HG03095 (cell line): Measurements from ENCODE around the gene ATP12A.

Source experiments
- ATAC-seq: cut with Tn5 transposase; IDR thresholded peaks from one replicate; pipeline ENCODE4 v1.9.1; 2021; ENCODE audit warnings: moderate library complexity; ENCODE audit not compliant: unreplicated experiment

ATP12A gene

GRCh38 chr13:24662195-24663088, 17.8 kb upstream of the ATP12A start:
- no peak for ATAC-seq

GRCh38 chr13:24663089-24663395, 17.2 kb upstream of the ATP12A start:
- ATAC-seq = no peak

DNA sequence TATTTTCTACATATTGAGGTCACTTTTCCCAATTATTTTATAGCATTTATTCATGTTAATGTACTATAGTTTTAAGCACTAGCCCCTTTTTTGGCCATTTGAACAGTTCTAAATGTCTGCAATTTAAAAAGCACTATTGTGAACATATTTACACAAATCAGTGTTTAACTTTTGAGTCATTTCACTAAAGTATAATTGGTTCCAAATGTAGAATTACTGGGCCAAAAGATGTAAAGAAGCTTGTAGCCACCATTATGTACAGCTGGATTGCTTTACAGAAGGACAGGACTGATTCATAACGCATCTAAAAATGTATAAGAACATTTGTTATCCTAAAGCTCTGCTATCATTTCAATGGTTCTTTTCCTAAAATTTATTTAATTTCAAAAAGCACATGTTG, 16.6 kb upstream of the ATP12A start:
- ATAC-seq = no peak

GRCh38 chr13:24664726-24665409, 15.3 kb upstream of the ATP12A start:
- no peak for ATAC-seq

DNA sequence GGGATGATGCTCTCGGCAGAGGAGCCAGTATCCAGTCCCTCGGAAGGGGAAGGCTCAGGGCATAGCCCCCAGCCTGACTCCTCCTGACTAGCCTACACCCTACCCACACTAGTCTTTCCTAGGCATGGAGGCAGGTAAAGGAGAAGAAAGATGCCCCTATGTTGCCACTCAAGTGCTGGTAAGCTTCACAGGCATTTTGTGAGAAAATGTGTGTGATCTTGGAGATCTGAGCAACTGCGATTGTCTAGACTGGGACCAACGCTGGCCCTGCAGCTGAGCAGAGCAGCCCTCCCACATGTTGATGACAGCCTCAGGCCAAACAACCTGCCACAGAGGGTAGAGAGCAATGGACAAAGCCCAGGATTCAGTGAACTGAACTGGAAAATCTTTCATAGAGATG, 11.7 kb upstream of the ATP12A start:
- ATAC-seq = no peak

DNA sequence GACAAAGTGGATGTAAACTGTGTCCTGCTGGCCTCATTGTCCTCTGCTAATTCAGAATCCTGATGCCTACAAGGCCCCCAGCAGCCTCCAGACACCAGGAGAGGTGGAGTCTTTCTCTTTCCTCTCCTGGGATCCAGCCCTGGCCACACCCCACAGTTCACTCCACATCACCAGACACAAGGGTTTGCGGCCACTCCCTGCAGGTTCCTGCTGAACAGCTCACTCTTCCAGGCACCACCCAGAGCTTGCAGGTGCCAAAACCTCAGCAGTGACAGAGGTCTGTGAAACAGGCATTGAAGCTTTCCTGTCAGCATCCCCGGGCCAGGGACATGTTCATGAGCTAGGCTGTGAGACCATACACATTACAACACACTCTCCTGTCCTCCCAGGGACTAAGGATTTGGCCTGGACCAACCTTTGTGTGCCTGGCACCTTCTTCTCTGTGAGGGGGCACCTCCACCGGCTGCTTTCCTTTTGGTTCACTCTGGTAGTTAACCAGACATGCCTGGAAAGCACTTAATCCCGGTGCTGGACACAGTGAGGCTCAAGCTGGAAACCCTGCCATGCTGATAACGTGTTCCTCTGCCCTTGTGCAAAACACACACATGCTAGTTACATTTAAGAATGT, 11.1 kb upstream of the ATP12A start:
- no peak for ATAC-seq

- no peak for ATAC-seq
Observed at GRCh38 chr13:24670174-24670573, 10.0 kb upstream of the ATP12A start.

DNA sequence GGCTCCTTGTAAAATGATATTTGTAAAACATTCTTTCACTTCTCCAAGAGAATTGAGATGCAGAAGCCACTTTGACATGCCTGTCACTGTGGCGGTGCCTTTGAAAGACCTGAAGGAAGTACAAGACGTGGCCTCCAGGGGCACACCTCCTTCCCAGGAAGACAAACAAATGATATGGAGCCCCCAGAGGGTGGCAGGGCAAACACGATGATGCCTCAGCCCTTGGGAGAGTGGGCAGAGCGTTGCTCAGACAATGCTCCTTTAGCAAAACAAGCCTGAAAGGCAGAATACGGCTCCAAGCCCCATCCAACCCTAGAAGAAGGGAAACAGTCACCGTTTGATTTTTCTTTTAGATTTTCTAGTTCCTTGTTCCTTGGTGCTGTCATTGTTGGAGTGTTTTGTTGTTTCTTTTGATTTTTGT, 9.2 kb upstream of the ATP12A start:
- ATAC-seq = no peak

DNA sequence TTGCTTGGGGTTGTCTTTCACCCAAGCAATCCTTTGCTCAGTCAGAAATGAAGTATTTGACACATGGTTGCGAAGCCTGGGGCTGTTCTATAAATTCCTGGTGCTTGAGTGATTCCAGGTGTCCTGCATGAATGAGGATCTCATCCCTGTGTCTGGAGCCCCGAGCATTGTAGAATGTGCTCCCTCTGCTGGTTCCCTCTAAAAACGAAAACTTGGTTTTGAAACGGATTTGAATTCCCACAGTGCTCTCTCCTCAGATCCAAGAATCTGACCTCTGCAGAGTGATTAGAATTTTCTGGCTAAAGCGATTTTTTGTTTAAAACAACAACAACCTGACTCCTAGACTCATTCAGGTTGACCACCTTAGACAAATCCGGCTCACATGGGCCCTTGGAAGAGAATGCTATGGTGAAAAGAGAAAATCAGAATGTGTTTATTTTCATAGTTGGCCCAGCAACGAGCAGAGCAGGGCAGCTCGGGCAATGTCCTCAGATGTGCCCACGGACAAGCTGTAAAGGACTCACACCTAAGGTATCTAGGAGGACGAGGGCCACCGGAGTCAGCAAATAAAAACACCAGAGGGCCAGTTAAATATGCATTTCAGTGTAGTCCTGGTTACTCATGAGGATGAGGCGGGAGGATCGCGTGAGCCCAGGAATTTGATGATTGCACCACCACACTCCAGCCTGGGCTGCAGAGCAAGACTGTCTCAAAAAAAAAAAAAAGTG, 8.7 kb upstream of the ATP12A start:
- ATAC-seq = no peak

DNA sequence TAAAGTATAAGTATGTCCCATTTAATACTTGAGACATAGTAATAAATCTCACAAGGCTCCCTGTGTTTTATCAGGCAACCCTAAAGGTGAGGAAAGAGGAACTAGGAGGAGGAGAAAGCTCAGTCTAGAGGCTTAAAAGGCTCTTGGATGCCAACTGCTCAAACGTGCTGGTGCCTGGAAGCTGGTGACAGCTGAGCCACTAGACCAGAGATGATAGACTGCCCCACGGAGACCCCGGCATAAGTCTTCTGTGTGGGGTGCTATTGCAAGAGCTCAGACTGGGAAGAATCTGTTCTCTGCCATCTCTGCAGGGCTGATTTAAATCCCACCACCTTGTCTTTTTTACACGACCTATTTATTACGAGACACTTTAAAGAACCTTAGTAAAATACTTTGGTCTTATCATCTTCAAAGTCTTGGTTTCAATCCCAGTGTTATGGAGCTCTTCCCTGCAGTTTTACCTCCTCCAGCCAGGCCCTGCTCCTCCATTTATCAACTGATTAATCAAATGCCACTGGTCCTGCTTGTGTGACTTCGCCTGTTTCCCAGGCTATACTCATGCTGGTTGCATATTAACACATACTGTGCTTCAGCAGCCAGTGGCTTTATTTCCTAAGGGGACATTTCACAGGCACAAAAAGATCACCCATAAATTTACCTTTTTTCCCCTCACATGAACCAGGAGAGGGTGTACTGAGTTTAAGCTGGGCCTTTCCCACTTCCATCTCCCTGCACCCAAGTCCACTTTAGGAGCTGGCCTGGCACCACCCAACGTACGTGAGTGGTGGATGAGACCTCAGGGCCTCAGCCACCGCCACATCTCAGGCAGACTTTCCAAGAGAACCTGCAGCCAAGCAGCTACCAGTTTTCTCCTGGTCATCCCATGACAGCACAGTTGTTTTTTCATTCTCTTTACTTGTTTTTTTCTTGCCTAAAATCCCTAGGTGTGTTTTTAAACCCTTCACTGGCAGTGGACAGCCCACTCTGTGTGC, 7.8 kb upstream of the ATP12A start:
- no peak for ATAC-seq

GRCh38 chr13:24675806-24676570, 4.2 kb upstream of the ATP12A start:
- ATAC-seq = no peak

DNA sequence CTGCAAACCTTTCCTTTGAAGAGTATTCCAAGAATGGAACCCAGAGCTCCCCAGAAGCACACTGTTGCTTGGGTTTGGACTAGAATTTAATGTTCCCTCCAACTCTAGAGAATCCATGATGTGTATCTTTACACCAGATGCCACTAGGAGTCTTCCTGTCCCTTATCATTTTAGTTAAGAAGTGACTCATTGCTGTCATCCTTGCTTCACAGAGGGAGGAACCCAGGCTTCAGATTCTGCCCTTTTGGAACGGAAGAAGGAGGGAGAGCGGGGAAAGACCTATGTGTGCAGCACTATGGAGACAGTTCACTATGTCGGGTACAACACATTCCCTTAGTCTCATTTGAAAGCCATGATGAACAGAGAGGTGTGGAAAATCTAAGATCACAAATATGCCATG, 2.1 kb upstream of the ATP12A start:
- no peak for ATAC-seq

DNA sequence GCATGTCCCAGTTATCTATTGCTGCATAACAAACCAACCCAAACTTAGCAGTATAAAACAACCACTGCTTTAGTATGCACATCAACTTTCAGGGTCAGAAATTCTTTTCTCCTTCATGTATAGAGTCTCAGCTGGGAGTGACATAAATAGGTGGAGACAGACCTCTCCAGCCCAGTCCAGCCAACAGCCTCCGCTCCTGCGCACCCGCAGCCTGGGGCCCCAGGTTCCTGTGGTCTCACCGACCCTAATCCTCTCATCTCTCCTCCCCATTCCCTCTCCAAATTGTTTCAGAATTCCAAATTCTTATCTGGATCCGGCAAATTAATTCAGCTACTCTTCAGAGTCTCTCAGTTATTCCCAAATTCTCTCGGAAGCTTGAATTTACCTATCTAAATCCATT, 522 bp upstream of the ATP12A start:
- no peak for ATAC-seq

DNA sequence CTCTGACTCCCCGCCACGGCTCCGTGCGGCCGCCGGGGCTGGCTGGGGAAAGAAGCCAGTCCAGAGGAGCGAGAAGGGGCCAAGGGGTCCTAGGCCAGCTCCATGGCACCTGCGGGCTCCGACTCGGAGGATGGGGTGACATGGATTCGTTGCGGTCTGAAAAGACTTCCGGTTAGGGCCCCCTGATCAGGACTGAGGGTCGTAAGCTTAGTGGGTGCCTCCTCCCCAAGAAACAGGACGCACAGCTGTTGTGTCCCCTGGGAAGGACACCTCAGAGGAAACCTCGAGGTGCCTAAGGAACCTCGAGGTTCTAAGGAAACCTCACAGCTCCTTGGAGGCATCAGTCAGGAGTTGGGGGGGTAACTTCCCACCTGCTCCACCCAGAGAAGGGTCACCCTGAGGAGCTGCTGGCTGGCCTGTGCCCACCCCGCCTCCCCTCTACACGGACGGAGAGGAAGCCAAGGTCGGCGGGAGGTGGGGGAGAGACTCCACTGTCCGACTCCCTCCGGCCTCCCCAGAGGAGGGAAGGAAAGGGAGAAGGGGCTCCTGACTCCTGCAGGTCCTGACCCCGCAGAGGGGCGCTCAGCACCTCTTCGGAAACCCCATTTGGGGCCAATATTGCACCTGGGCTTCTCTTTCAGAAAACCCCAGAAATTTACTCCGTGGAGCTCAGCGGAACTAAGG, 855 bp downstream of the ATP12A start:
- ATAC-seq = no peak

- no peak for ATAC-seq
Observed at GRCh38 chr13:24681930-24682329, 1.7 kb downstream of the ATP12A start.

- no peak for ATAC-seq
Observed at GRCh38 chr13:24682353-24682752, 2.1 kb downstream of the ATP12A start.

- no peak for ATAC-seq
Observed at GRCh38 chr13:24683351-24683750, 3.1 kb downstream of the ATP12A start.

- peak; percentile 64 for ATAC-seq
Observed at GRCh38 chr13:24683838-24684599, 3.8 kb downstream of the ATP12A start.
